Muscle of arm (tissue), 12 donors: ENCODE results near the gene TXNDC17. TPM values are rescaled to one million over a fixed set of nuclear protein-coding genes. Genes with fewer than 3 reads are reported as not detected.
"Not testable (repeated sequence)": the region's sequence is repeated elsewhere in the genome, so short reads cannot be mapped to it uniquely, and the experiment has no call there.

Experiments
- DNase-seq: peaks from one replicate; pipeline ENCODE4 v3.0.0-alpha.2; 2013
- polyA plus RNA-seq, 12 donors: library from polyadenylated mRNA; unstranded; fragments of 120-200 nt; gene quantifications; one replicate each; pipeline ENCODE4 v1.2.1, GENCODE V29; 2013; ENCODE audit not compliant: insufficient read length in 12 of 12

The TXNDC17 gene
- polyA plus RNA-seq, 12 donors = 40.2 to 72.6 (median 51.5) TPM; not detected in 1

GRCh38 chr17:6681176-6681575, 40.3 kb downstream of the TXNDC17 start:
- no peak for DNase-seq

GRCh38 chr17:6681671-6682070, 40.8 kb downstream of the TXNDC17 start:
- no peak for DNase-seq

- DNase-seq = no peak
Observed at GRCh38 chr17:6682339-6682738, 41.5 kb downstream of the TXNDC17 start.

- no peak for DNase-seq
Observed at GRCh38 chr17:6683081-6683684, 42.3 kb downstream of the TXNDC17 start.

GRCh38 chr17:6683730-6684459, 43.0 kb downstream of the TXNDC17 start:
- DNase-seq = no peak

- DNase-seq = no peak
Observed at GRCh38 chr17:6684460-6684783, 43.6 kb downstream of the TXNDC17 start.

GRCh38 chr17:6684881-6685767, 44.3 kb downstream of the TXNDC17 start:
- no peak for DNase-seq

GRCh38 chr17:6686026-6686425, 45.2 kb downstream of the TXNDC17 start:
- no peak for DNase-seq

GRCh38 chr17:6688944-6689343, 48.1 kb downstream of the TXNDC17 start:
- no peak for DNase-seq

- DNase-seq = no peak
Observed at GRCh38 chr17:6690641-6691040, 49.8 kb downstream of the TXNDC17 start.

GRCh38 chr17:6691546-6691945, 50.7 kb downstream of the TXNDC17 start:
- no peak for DNase-seq

- not testable (repeated sequence) for DNase-seq
Observed at GRCh38 chr17:6691958-6692357, 51.1 kb downstream of the TXNDC17 start.

Other genes starting within 250 kb of the TXNDC17 start
- gene AIPL1, start 205.9 kb upstream of the TXNDC17 start, polyA plus RNA-seq = not detected
- 10 to 100 TPM in 9 of 12 donors, 1 to 10 TPM in 2, not detected in 1; 7.8 to 20.2 (median 12.6) TPM for gene PIMREG, start 196.6 kb upstream of the TXNDC17 start, polyA plus RNA-seq
- gene PITPNM3, start 84.5 kb upstream of the TXNDC17 start, polyA plus RNA-seq = 10 to 100 TPM in 1 of 12 donors, 1 to 10 TPM in 10, not detected in 1; 2.5 to 10.3 (median 5.8) TPM
- gene KIAA0753, start 349 bp upstream of the TXNDC17 start, polyA plus RNA-seq = 10 to 100 TPM in 11 of 12 donors, not detected in 1; 10.9 to 41.8 (median 12.7) TPM
- 10 to 100 TPM in 11 of 12 donors, not detected in 1; 11.9 to 26.8 (median 18.4) TPM for gene MED31, start 10.5 kb downstream of the TXNDC17 start, polyA plus RNA-seq
- 1 to 10 TPM in 10 of 12 donors, not detected in 2; 2.5 to 5.5 (median 3.6) TPM for gene C17orf100, start 10.7 kb downstream of the TXNDC17 start, polyA plus RNA-seq
- 1 to 10 TPM in 1 of 12 donors, under 1 TPM in 8, not detected in 3; 0.11 to 1.9 (median 0.22) TPM for gene SLC13A5, start 72.3 kb downstream of the TXNDC17 start, polyA plus RNA-seq
- 10 to 100 TPM in 6 of 12 donors, 1 to 10 TPM in 4, not detected in 2; 4.7 to 24.0 (median 12.5) TPM for gene XAF1, start 115.0 kb downstream of the TXNDC17 start, polyA plus RNA-seq
- under 1 TPM in 5 of 12 donors, not detected in 7; 0.07 to 0.41 (median 0.20) TPM for gene FBXO39, start 135.2 kb downstream of the TXNDC17 start, polyA plus RNA-seq
- under 1 TPM in 2 of 12 donors, not detected in 10; 0.09 to 0.40 TPM for gene TEKT1, start 190.7 kb downstream of the TXNDC17 start, polyA plus RNA-seq